Uterus (tissue), 4 donors: ENCODE data around the gene FDXR. TPM values are rescaled to one million over a fixed set of nuclear protein-coding genes. Genes with fewer than 3 reads are reported as not detected.

Experiments
- DNase-seq, 2 donors: peaks; one replicate each; pipeline ENCODE4 v3.0.0-alpha.2; 2019 to 2020
- H3K27ac ChIP-seq, 2 donors: fragments of 200-600 bp; sonication (generic); 1 replicate in 1 of 2; 2 replicates in 1 of 2; pipeline ENCODE4 v1.5.1; 2016 to 2018
- H3K27me3 ChIP-seq, 2 donors: fragments of 200-600 bp; sonication (generic); one replicate each; pipeline ENCODE4 v1.5.1; 2018 to 2019; ENCODE audit warnings: control low read depth in 1 of 2
- H3K36me3 ChIP-seq, 2 donors: fragments of 200-600 bp; sonication (generic); one replicate each; pipeline ENCODE4 v1.5.1; 2019; ENCODE audit warnings: control low read depth in 1 of 2
- H3K4me1 ChIP-seq, 2 donors: fragments of 200-600 bp; sonication (generic); one replicate each; pipeline ENCODE4 v1.5.1; 2018 to 2019; ENCODE audit warnings: control low read depth in 1 of 2
- H3K4me3 ChIP-seq, 2 donors: fragments of 200-600 bp; sonication (generic); 1 replicate in 1 of 2; 2 replicates in 1 of 2; pipeline ENCODE4 v1.5.1; 2018 to 2019; ENCODE audit warnings: mild to moderate bottlenecking in 1 of 2
- H3K9me3 ChIP-seq, 2 donors: fragments of 200-600 bp; sonication (generic); one replicate each; pipeline ENCODE4 v1.5.1; 2019; ENCODE audit warnings: control low read depth in 1 of 2
- POLR2A ChIP-seq, 2 donors: fragments of 450-650 bp; IDR thresholded peaks; one replicate each; pipeline ENCODE4 v1.6.1; 2016; ENCODE audit warnings: antibody characterized with exemption in 2 of 2, mild to moderate bottlenecking in 1 of 2, moderate library complexity in 1 of 2
- intact Hi-C: fragments of 100-400 bp; cut with DNase I; formaldehyde crosslinking; loops from one replicate; pipeline ENCODE4 v1.15.1; 2023; ENCODE audit warnings: low total_unique reads
- total RNA-seq, 4 donors: library from RNA; depleted of rRNA in 3 of 4; stranded (reverse); fragments of >200 nt in 3 of 4; gene quantifications; one replicate each; pipeline versions ENCODE4 v1.1.0 to v1.2.4, GENCODE V29; 2014 to 2023
- TF ChIP-seq, protein P1 (sequence below), 4 experiments: fragments of 200-600 bp in 2 of 4; fragments of 450-650 bp in 2 of 4; sonication (generic) in 2 of 4; IDR thresholded peaks; one replicate each; pipeline ENCODE4 v1.5.1; 2016 to 2019; ENCODE audit warnings: antibody characterized with exemption in 4 of 4, mild to moderate bottlenecking in 2 of 4, moderate library complexity in 1 of 4
- donor health status: DM: yes; HTN: yes; CAD: no.

The FDXR gene
- total RNA-seq, 4 donors from 2014 or later, result 5.1 to 13.4 (median 7.2) TPM; not detected in 1

DNA sequence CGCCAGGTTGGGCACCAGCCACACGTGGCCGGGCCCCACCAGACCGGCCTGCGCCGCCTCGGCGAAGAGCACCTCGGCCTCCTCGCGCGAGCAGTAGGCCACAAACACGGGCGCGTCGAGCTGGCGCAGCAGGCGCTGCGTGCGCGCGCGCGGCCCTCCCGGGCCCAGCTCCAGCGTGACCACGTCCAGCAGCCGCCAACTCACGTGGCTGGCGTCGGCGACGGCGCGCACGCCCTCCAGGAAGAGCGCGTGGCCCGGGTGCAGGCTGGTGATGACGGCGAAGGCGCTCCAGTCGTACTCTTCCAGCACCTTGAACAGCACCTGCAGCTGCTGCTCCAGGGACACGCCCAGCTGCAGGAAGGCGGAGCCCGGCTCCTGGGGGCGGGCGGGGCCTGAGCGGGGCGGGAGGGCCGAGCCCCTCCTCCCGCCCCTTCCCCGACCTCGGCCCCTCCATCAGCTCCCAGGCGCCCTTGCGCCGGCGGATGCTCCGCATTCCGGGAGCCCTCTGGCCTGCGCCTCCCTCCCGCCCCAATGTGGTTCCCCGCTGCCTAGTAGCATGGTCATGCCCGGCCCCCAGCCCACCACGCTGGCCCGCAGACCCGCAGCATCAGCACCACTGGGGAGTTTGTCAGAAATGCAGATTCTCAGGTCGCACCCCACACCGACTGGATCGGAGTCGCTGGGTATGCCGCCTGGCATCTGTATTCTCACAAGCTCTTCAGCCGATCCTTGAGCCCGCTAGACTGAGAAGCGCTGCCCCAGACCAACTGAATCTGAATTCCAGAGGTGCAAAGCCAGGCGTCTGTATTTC is 20.4 kb downstream of the FDXR start:
- Histone ChIP-seq H3K27ac (no peak overlapping the region), H3K4me3 (no peak overlapping the region), H3K36me3 (no peaks in the 10 kb centered on the region), H3K9me3 (no peaks in the 10 kb centered on the region), H3K4me1 (no peaks in the 10 kb centered on the region), H3K27me3 (peaks cover 10 to 28% of the 10 kb centered on the region in 2 donors)
- intact Hi-C loops, result no loop called here
- TF ChIP-seq, protein P1, sequence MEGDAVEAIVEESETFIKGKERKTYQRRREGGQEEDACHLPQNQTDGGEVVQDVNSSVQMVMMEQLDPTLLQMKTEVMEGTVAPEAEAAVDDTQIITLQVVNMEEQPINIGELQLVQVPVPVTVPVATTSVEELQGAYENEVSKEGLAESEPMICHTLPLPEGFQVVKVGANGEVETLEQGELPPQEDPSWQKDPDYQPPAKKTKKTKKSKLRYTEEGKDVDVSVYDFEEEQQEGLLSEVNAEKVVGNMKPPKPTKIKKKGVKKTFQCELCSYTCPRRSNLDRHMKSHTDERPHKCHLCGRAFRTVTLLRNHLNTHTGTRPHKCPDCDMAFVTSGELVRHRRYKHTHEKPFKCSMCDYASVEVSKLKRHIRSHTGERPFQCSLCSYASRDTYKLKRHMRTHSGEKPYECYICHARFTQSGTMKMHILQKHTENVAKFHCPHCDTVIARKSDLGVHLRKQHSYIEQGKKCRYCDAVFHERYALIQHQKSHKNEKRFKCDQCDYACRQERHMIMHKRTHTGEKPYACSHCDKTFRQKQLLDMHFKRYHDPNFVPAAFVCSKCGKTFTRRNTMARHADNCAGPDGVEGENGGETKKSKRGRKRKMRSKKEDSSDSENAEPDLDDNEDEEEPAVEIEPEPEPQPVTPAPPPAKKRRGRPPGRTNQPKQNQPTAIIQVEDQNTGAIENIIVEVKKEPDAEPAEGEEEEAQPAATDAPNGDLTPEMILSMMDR (IDR thresholded peaks at IDR 0.05), result no peak
- no peak for TF ChIP-seq POLR2A (IDR thresholded peaks at IDR 0.05)
- DNase-seq, result no peak

DNA sequence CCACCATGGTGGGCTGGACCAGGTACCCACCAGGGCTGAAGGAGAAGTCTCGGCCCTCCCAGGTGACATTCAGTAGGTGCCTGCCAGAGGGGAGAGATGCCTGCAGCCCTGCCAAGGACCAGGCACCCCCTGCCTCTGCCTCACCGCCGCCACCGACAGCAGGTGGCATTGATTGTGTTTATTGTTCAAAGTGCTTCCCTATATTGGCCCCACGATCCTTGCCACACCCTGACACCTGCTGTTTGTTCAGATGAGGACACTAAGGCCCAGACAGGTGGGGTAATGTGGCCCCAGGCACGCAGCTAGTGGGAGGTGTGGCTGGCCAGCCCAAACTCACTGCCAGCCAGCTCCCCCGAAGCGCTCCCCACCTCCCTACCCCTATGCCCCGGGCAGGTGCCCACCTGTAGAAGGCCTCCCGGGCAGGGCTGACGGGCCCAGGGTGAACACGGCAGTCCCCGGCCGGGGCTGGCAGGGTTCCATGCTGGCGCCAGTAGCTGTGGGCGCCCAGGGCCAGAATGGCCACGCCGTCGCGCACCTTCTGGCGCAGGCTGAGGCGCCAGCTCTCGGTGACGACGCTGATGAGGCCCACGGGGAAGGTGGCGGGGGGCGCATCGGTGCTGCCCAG is 21.1 kb downstream of the FDXR start:
- H3K9me3 ChIP-seq, result no peaks in the 10 kb centered on the region
- intact Hi-C loops, result no loop called here
- H3K36me3 ChIP-seq, result no peaks in the 10 kb centered on the region
- H3K4me3 ChIP-seq, result no peak overlapping the region
- H3K4me1 ChIP-seq, result no peaks in the 10 kb centered on the region
- H3K27ac ChIP-seq, result no peak overlapping the region
- H3K27me3 ChIP-seq, result peaks cover 10 to 27% of the 10 kb centered on the region in 2 donors
- TF ChIP-seq, protein P1 (IDR thresholded peaks at IDR 0.05), result no peak
- no peak for TF ChIP-seq POLR2A (IDR thresholded peaks at IDR 0.05)
- DNase-seq, result no peak

DNA sequence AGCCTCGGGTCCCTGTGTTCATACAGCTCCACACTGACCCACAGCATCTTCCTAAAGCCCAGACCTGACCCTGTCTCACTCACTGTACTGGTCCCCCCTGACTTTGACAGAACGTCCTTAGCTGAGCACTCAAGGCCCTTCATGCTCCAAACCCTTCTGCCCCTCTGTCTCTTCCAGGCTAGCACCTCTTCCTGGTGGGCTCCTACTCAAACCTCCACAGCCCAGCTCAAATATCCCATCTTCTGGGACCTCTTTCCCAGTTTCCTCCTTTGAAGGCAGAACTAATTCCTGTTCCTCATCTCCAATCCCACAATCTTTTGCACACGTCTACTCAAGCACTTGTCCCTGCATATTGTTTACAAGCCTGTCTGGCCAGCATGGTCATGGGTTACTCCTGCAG is 21.9 kb downstream of the FDXR start:
- peaks cover 10 to 27% of the 10 kb centered on the region in 2 donors for H3K27me3 ChIP-seq
- H3K36me3 ChIP-seq, result no peaks in the 10 kb centered on the region
- H3K4me1 ChIP-seq, result no peaks in the 10 kb centered on the region
- TF ChIP-seq POLR2A (IDR thresholded peaks at IDR 0.05), result no peak
- TF ChIP-seq, protein P1 (IDR thresholded peaks at IDR 0.05), result no peak
- intact Hi-C loops, result no loop called here
- H3K9me3 ChIP-seq, result no peaks in the 10 kb centered on the region
- no peak overlapping the region for H3K4me3 ChIP-seq
- no peak for DNase-seq
- no peak overlapping the region for H3K27ac ChIP-seq

DNA sequence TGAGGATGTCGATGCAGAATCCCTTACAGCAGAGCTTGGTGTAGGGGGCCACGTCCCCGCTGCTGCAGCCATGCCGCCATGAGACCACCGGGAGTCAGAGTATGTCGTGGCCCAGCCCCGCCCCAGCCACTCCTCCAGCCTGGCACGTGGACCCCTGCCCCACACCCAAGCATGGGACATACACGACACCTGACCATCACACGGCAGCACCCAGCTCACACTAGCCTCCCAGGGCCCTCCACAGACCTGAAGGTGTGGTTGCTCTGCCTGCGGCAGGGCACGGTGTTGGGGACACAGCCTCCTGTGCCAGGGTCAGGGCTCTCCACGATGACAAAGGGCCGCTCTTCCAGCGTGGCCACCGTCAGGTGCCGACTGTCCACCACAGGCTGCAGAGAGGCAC is 22.5 kb downstream of the FDXR start:
- intact Hi-C loops, result no loop called here
- no peak for DNase-seq
- H3K36me3 ChIP-seq, result no peaks in the 10 kb centered on the region
- no peaks in the 10 kb centered on the region for H3K4me1 ChIP-seq
- no peak overlapping the region for H3K27ac ChIP-seq
- H3K9me3 ChIP-seq, result no peaks in the 10 kb centered on the region
- TF ChIP-seq, protein P1 (IDR thresholded peaks at IDR 0.05), result no peak
- TF ChIP-seq POLR2A (IDR thresholded peaks at IDR 0.05), result no peak
- H3K4me3 ChIP-seq, result no peak overlapping the region
- H3K27me3 ChIP-seq, result peaks cover 10 to 27% of the 10 kb centered on the region in 2 donors
